Neural crest cell (in vitro differentiated cells): Measurements from ENCODE around the gene ALDH2. TPM values are rescaled to one million over a fixed set of nuclear protein-coding genes. Genes with fewer than 3 reads are reported as not detected.

Experiments
- DNase-seq: peaks from one replicate; pipeline ENCODE4 v3.0.0; 2021; ENCODE audit warnings: low read depth, mixed read lengths, low spot score
- H3K27ac Mint-ChIP-seq: one replicate; pipeline ENCODE4 v1.8.0; 2021; ENCODE audit warnings: mild to moderate bottlenecking, mixed read lengths; ENCODE audit not compliant: unreplicated experiment
- H3K27me3 Mint-ChIP-seq: 2 replicates; pipeline ENCODE4 v1.8.0; 2021; ENCODE audit warnings: low read depth, mild to moderate bottlenecking, mixed read lengths
- H3K36me3 Mint-ChIP-seq: 2 replicates; pipeline ENCODE4 v1.8.0; 2021; ENCODE audit warnings: low read depth, mild to moderate bottlenecking, mixed read lengths
- H3K4me1 Mint-ChIP-seq: 2 replicates; pipeline ENCODE4 v1.8.0; 2021; ENCODE audit warnings: mixed read lengths
- H3K4me3 Mint-ChIP-seq: one replicate; pipeline ENCODE4 v1.8.0; 2021; ENCODE audit warnings: mild to moderate bottlenecking, mixed read lengths
- H3K9me3 Mint-ChIP-seq: 2 replicates; pipeline ENCODE4 v1.8.0; 2021; ENCODE audit warnings: mixed read lengths
- CTCF ChIP-seq: fragments of 200-600 bp; sonication (generic); conservative IDR thresholded peaks from 2 replicates; pipeline ENCODE4 v1.5.0; 2021; ENCODE audit warnings: antibody characterized with exemption, mild to moderate bottlenecking
- total RNA-seq: library from RNA; stranded (reverse); gene quantifications from 2 replicates; pipeline ENCODE4 v1.2.1, GENCODE V29; 2021

Gene ALDH2
- total RNA-seq, 1 donor from 2014 or later = 65.9 TPM

DNA sequence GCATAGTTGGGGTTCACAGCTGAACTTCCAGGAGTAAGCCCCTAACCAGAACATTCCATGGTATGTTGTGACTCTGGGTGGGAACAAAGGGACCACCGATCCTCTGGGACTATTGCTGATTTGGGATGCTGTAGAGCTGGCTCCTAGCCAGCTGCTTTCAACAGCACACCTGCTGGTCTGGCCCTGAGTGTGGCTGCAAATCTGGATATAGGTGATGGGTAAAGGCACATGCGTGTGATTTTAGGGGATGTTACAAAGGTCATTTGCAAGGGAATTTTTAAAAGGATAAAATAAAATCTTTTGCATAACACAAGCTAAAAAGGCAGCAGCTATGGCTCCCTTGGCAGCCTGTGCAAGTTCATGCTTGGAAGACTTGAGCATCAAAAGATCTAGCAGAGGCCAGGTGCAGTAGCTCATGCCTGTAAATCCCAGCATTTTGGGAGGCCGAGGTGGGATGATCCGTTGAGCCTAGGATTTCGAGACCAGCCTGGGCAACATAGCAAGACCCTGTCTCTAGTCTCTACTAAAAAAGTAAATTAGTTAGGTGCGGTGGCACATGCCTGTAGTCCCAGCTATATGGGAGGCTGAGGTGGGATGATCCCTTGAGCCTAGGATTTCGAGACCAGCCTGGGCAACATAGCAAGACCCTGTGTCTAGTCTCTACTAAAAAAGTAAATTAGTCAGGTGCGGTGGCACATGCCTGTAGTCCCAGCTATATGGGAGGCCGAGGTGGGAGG lies 1.6 kb downstream of the ALDH2 start:
- Mint-ChIP-seq H3K27ac (no peak overlapping the region), H3K4me1 (peaks cover 25% of the 10 kb centered on the region), H3K9me3 (no peaks in the 10 kb centered on the region), H3K27me3 (peaks cover 22% of the 10 kb centered on the region), H3K4me3 (peak overlapping the region; percentile 94), H3K36me3 (no peaks in the 10 kb centered on the region)
- no peak for DNase-seq
- no peak for TF ChIP-seq CTCF

DNA sequence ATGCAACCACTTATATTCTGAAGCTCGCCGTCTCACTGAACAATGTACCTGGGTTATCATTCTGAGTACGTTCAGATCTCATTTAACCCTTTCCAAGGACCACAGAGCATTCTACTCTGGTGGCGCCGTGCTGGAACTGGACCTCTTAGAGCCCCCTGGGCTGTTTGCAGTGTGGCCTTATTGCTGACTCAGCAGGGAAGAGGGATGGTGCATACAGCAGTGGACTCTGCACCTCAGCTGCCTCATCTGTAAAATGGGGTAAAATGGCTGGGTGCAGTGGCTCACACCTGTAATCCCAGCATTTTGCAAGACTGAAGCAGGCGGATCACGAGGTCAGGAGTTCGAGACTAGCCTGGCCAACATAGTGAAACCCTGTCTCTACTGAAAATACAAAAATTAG lies 2.9 kb downstream of the ALDH2 start:
- H3K4me1 Mint-ChIP-seq = peaks cover 34% of the 10 kb centered on the region
- no peak for TF ChIP-seq CTCF
- H3K36me3 Mint-ChIP-seq = no peaks in the 10 kb centered on the region

DNA sequence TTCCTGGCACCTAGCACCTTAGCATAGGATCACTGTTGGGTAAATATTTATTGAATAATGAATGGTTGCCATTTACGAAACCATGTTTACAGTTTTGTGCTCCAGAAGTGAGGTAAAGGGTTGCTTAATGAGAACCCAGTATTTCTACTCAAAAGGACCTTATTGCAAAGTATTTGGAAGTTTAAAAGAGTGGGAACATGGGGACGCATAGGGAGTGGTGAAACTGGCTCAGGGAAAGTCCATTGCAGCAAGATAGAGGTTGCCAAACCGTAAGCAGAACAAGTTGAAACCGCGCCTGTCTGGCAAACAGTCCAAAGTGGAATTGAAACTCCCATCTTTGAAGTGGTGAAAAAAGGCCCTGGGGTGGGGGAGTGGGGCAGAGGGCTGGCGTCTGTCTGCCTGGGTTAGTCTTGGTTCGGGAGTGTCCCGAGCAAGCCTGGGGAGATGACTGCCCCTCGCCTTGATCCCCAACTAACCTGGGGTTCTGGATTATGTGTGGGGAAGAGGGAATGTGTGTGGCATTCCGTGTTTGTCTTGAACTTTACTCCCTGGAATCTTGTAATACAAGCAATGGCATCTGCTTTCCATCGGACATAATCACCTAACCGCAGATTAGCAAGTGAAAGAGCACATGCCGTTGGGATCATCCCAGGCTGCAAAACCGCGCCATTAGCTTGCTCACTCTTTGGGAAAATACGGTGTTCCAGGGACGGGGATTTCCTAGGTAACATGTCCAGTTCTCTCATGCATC lies 7.2 kb downstream of the ALDH2 start:
- H3K4me1 Mint-ChIP-seq = peaks cover 32% of the 10 kb centered on the region
- H3K36me3 Mint-ChIP-seq = peaks cover 5% of the 10 kb centered on the region
- no peaks in the 10 kb centered on the region for H3K9me3 Mint-ChIP-seq
- no peak for DNase-seq
- no peak for TF ChIP-seq CTCF
- no peaks in the 10 kb centered on the region for H3K27me3 Mint-ChIP-seq
- H3K27ac Mint-ChIP-seq = no peak overlapping the region
- no peak overlapping the region for H3K4me3 Mint-ChIP-seq

More for the DNA sequence above, 2.9 kb downstream of the ALDH2 start:
- Mint-ChIP-seq H3K27me3 (peaks cover 10% of the 10 kb centered on the region), H3K27ac (no peak overlapping the region), H3K9me3 (no peaks in the 10 kb centered on the region), H3K4me3 (no peak overlapping the region)
- no peak for DNase-seq

GRCh38 chr12:111775205-111776193 lies 8.8 kb downstream of the ALDH2 start:
- Mint-ChIP-seq H3K9me3 (no peaks in the 10 kb centered on the region), H3K27ac (peak overlapping the region; percentile 92), H3K4me3 (peak overlapping the region; percentile 31), H3K36me3 (peaks cover 5% of the 10 kb centered on the region), H3K27me3 (no peaks in the 10 kb centered on the region), H3K4me1 (peaks cover 32% of the 10 kb centered on the region)
- no peak for DNase-seq
- no peak for TF ChIP-seq CTCF

GRCh38 chr12:111776836-111777344 lies 10.2 kb downstream of the ALDH2 start:
- TF ChIP-seq CTCF = no peak
- H3K36me3 Mint-ChIP-seq = peaks cover 14% of the 10 kb centered on the region
- DNase-seq = no peak
- H3K9me3 Mint-ChIP-seq = no peaks in the 10 kb centered on the region
- no peak overlapping the region for H3K4me3 Mint-ChIP-seq
- H3K27ac Mint-ChIP-seq = no peak overlapping the region
- H3K27me3 Mint-ChIP-seq = no peaks in the 10 kb centered on the region
- H3K4me1 Mint-ChIP-seq = peaks cover 32% of the 10 kb centered on the region
